Measurements from ENCODE around the gene PML. TPM values are rescaled to one million over a fixed set of nuclear protein-coding genes. Genes with fewer than 3 reads are reported as not detected.
"Not testable (repeated sequence)": the region's sequence is repeated elsewhere in the genome, so short reads cannot be mapped to it uniquely, and the experiment has no call there.

The PML gene
- total RNA-seq, 1 donor from 2014 or later: 78.9 TPM

DNA sequence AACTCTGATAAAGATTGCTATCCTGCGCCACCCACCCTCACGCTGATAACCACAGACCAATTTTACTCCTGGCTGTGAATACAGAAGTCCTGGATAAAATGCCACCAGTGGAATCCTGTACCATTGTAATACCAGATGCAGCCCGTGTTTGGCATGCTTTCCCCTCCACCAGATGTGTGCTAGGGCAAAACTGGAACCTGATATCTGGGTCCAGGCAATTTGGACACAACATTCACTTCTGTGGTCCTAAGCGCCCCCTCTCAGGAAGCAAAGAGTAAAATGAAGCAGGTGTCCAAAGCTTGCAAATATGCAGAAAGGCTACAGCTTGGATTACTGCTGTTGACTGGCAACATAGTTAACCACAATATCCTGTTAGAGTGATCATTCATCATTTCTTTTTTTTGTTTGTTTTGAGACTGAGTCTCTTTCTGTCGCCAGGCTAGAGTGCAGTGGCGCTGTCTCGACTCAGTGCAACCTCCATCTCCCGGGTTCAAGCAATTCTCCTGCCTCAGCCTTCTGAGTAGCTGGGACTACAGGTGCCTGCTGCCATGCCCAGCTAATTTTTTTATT, 35.4 kb upstream of the PML start:
- TF ChIP-seq, protein P1, sequence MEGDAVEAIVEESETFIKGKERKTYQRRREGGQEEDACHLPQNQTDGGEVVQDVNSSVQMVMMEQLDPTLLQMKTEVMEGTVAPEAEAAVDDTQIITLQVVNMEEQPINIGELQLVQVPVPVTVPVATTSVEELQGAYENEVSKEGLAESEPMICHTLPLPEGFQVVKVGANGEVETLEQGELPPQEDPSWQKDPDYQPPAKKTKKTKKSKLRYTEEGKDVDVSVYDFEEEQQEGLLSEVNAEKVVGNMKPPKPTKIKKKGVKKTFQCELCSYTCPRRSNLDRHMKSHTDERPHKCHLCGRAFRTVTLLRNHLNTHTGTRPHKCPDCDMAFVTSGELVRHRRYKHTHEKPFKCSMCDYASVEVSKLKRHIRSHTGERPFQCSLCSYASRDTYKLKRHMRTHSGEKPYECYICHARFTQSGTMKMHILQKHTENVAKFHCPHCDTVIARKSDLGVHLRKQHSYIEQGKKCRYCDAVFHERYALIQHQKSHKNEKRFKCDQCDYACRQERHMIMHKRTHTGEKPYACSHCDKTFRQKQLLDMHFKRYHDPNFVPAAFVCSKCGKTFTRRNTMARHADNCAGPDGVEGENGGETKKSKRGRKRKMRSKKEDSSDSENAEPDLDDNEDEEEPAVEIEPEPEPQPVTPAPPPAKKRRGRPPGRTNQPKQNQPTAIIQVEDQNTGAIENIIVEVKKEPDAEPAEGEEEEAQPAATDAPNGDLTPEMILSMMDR (conservative IDR thresholded peaks at IDR 0.05; ENCODE audit: low read depth, low read length): no peak
- H3K4me3 ChIP-seq (ENCODE audit: low read depth, low read length): no peak overlapping the region
- DNase-seq (ENCODE audit: low read depth): no peak

DNA sequence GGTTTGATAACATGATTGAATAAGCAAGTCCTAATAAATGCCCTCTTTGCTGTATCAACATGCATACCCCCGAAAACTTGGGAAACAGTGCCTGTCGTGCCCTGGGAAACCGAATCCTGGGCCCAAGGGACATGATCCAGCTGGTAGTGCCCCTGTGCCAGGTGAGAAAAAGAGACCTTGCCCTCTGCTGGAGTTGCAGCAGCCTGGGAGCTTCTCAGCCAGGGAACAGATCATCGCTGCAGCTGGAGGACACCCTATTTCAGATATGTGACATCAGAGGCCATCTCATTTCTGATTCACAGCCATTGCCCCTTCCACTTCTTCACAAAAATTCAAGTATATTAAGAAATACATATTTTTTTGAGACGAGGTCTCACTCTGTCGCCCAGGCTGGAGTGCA, 34.7 kb upstream of the PML start:
- TF ChIP-seq, protein P1 (conservative IDR thresholded peaks at IDR 0.05; ENCODE audit: low read depth, low read length): no peak
- no peak for DNase-seq (ENCODE audit: low read depth)
- no peak overlapping the region for H3K4me3 ChIP-seq (ENCODE audit: low read depth, low read length)

DNA sequence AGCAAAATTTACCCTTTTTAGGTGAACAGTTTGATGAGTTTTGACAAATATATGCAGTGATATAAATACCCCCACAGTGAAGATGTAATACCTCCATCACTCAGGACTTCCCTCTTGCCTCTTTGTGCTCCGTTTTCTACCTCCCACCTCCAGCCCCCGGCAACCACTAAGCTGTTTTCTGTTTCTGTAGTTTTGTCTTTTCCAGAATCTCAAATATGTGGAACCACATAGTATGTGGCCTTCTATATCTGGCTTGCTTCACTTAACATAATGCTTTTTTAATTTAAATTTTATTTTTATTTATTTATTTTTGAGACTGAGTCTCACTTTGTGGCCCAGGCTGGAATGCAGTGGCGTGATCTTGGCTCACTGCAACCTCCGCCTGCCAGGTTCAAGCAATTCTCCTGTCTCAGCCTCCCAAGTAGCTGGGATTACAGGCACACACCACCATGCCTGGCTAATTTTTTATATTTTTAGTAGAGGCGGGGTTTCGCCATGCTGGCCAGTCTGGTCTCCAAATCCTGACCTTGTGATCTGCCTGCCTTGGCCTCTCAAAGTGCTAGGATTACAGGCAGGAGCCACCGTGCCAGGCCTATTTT, 33.9 kb upstream of the PML start:
- H3K4me3 ChIP-seq (ENCODE audit: low read depth, low read length); DNase-seq (ENCODE audit: low read depth): not testable (repeated sequence)

DNA sequence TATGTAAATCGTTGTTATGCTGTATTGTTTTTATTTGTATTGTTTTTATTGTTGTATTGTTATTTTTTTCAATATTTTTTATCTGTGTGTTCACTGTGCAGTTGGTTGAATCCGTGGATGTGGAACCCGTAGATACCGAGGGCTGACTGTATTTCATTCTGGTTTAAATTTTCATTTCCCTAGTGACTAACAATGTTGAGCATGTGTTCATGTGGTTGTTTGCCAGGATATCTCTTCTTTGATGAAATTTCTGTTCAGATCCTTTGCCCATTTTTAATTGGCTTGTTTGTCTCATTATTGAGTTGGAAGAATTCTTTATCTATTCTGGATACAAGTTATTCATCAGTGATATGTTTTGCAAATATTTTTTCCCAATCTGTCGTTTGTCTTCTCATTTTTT, 32.1 kb upstream of the PML start:
- H3K4me3 ChIP-seq (ENCODE audit: low read depth, low read length): no peak overlapping the region
- no peak for DNase-seq (ENCODE audit: low read depth)
- TF ChIP-seq, protein P1 (conservative IDR thresholded peaks at IDR 0.05; ENCODE audit: low read depth, low read length): no peak

DNA sequence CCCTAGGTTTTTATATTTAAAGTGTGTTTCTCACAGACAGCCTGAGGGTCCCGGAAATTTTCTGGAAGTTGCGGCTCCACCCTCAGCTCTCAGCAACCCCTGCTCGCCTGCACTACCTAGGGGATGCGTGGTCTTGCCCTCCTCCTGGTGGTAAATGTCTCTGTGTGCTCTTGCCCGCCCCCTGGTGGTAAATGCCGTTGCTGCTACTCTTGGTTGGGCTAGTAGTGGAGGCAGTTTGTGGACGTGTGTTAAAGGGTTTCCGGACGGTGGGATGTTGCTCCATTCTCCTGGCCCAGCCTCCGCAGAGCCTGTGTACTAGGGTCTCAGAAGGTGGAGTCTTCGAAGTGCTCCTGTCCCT, 29.8 kb upstream of the PML start:
- DNase-seq (ENCODE audit: low read depth): no peak
- TF ChIP-seq, protein P1 (conservative IDR thresholded peaks at IDR 0.05; ENCODE audit: low read depth, low read length): peak; percentile 94
- H3K4me3 ChIP-seq (ENCODE audit: low read depth, low read length): peak overlapping the region; percentile 24

DNA sequence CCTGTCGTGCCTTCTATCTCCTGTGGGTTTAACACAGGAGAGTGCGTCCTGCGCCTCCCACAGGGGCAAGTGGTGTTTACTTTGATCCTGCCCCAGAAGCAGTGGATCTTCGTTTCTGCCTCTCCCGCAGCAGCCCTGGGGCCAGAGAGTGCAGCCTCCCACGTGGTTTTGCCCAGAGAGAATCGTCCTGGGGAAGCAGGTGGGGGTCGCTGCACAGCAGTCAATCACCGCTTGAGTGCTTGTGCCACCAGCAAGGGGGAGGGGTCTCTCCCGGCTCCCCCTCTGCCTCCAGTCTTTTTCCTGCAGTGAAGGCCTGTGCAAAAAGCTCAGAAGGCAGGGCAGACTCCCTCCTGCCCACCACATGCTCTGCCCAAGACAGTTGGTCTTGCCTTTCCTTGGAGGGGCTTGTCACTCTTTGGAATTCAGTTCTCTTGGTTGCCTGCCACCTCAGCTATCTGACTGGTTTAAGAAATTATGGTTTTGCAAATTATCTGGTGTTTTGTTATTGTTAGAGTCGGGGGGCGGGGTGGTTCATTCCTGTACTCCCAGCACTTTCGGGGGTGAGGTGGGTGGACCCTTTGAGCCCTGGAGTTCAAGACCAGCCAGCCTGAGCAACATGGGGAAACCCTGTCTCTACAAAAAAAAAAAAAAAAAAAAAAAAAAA, 29.3 kb upstream of the PML start:
- TF ChIP-seq, protein P1 (conservative IDR thresholded peaks at IDR 0.05; ENCODE audit: low read depth, low read length): no peak
- peak overlapping the region; percentile 24 for H3K4me3 ChIP-seq (ENCODE audit: low read depth, low read length)
- DNase-seq (ENCODE audit: low read depth): no peak

DNA sequence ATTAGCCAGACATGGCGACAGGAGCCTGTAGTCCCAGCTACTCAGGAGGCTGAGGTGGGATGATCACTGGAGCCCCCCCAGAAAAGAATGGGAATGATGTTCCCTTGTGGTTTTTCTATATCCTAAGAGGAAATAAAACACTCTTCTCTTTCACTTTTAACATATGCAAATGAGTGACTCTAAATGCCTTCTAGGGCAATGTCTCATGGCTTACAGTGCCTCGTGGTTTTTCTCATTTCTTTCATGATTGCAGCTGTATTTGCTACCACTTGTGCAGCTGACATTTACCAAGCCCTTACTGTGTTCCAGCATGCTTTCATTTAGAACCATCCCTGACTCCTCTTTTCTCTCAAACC, 28.8 kb upstream of the PML start:
- DNase-seq (ENCODE audit: low read depth): no peak
- TF ChIP-seq, protein P1 (conservative IDR thresholded peaks at IDR 0.05; ENCODE audit: low read depth, low read length): no peak
- no peak overlapping the region for H3K4me3 ChIP-seq (ENCODE audit: low read depth, low read length)

Data from epithelial cell of proximal tubule (primary cell).